CD14-positive monocyte (primary cell): ENCODE data around the gene FDX2. TPM values are rescaled to one million over a fixed set of nuclear protein-coding genes. Genes with fewer than 3 reads are reported as not detected.

Source experiments
- DNase-seq, 3 donors: peaks; one replicate each; pipeline ENCODE4 v3.0.0-alpha.2; 2011 to 2022
- H2AFZ ChIP-seq: 2 replicates; pipeline ENCODE4 v1.6.0; 2012; ENCODE audit warnings: mild to moderate bottlenecking, low read depth, low read length, inconsistent platforms; ENCODE audit not compliant: insufficient read depth, poor library complexity, severe bottlenecking
- H3K27ac ChIP-seq, 2 donors: 1 replicate in 1 of 2; 2 replicates in 1 of 2; pipeline ENCODE4 v1.5.1; 2012 to 2013; ENCODE audit warnings: low read length in 2 of 2, control low read depth in 1 of 2, inconsistent platforms in 1 of 2, low read depth in 1 of 2, mild to moderate bottlenecking in 1 of 2
- H3K27me3 ChIP-seq, 2 donors: one replicate each; pipeline versions ENCODE4 v1.6.0 to v1.6.1; 2011 to 2013; ENCODE audit warnings: low read length in 2 of 2; ENCODE audit not compliant: control insufficient read depth in 2 of 2, insufficient read depth in 2 of 2
- H3K36me3 ChIP-seq, 2 donors: replicated peaks in 1 of 2; 1 replicate in 1 of 2; 2 replicates in 1 of 2; pipeline versions ENCODE4 v1.5.1 to v1.6.1; 2012 to 2013; ENCODE audit warnings: low read length in 2 of 2, control low read depth in 1 of 2, inconsistent platforms in 1 of 2, mild to moderate bottlenecking in 1 of 2; ENCODE audit not compliant: insufficient read depth in 2 of 2, control insufficient read depth in 1 of 2
- H3K4me1 ChIP-seq, 2 donors: 1 replicate in 1 of 2; 2 replicates in 1 of 2; pipeline versions ENCODE4 v1.5.1 to v1.6.1; 2012 to 2013; ENCODE audit warnings: low read length in 2 of 2, control low read depth in 1 of 2, inconsistent platforms in 1 of 2, mild to moderate bottlenecking in 1 of 2, moderate library complexity in 1 of 2; ENCODE audit not compliant: insufficient read depth in 2 of 2, control insufficient read depth in 1 of 2
- H3K4me2 ChIP-seq: replicated peaks from 2 replicates; pipeline ENCODE3; 2012; ENCODE audit warnings: low read length, moderate library complexity, mild to moderate bottlenecking; ENCODE audit not compliant: poor library complexity, severe bottlenecking; ENCODE audit errors: extremely low read depth
- H3K4me3 ChIP-seq, 3 experiments: fragments of 200-600 bp in 1 of 3; sonication (generic) in 1 of 3; replicated peaks in 1 of 3; 1 replicate in 2 of 3; 2 replicates in 1 of 3; pipeline ENCODE4 v1.5.1; 2011 to 2013; ENCODE audit warnings: low read length in 3 of 3, mild to moderate bottlenecking in 3 of 3, control low read depth in 2 of 3, low read depth in 2 of 3, inconsistent platforms in 1 of 3, moderate library complexity in 1 of 3
- H3K79me2 ChIP-seq: 2 replicates; pipeline ENCODE4 v1.6.0; 2012; ENCODE audit warnings: mild to moderate bottlenecking, control low read depth, inconsistent platforms, low read length, moderate library complexity; ENCODE audit not compliant: insufficient read depth
- H3K9ac ChIP-seq: 2 replicates; pipeline ENCODE4 v1.6.0; 2017; ENCODE audit warnings: low read length, mild to moderate bottlenecking; ENCODE audit not compliant: insufficient read depth, poor library complexity, severe bottlenecking
- H3K9me3 ChIP-seq, 2 donors: replicated peaks in 1 of 2; 1 replicate in 1 of 2; 2 replicates in 1 of 2; pipeline versions ENCODE4 v1.5.1 to v1.6.1; 2012 to 2013; ENCODE audit warnings: low read length in 2 of 2, control low read depth in 1 of 2; ENCODE audit not compliant: control insufficient read depth in 1 of 2, insufficient read depth in 1 of 2
- H4K20me1 ChIP-seq: 2 replicates; pipeline ENCODE4 v1.6.0; 2012; ENCODE audit warnings: mild to moderate bottlenecking, low read length, control low read depth, moderate library complexity; ENCODE audit not compliant: insufficient read depth
- H3K27ac Mint-ChIP-seq, 7 donors: one replicate each; pipeline ENCODE4 v1.8.0; 2020; ENCODE audit warnings: mild to moderate bottlenecking in 7 of 7, mixed read lengths in 7 of 7, moderate library complexity in 6 of 7, inconsistent platforms in 2 of 7
- H3K27me3 Mint-ChIP-seq, 3 donors: one replicate each; pipeline ENCODE4 v1.8.0; 2021 to 2022; ENCODE audit warnings: low read depth in 3 of 3, mild to moderate bottlenecking in 3 of 3, mixed read lengths in 3 of 3, moderate library complexity in 3 of 3, inconsistent platforms in 1 of 3
- H3K36me3 Mint-ChIP-seq, 2 donors: one replicate each; pipeline ENCODE4 v1.8.0; 2020; ENCODE audit warnings: mixed read lengths in 2 of 2, inconsistent platforms in 1 of 2, mild to moderate bottlenecking in 1 of 2
- H3K4me1 Mint-ChIP-seq: one replicate; pipeline ENCODE4 v1.8.0; 2020; ENCODE audit warnings: mild to moderate bottlenecking, mixed read lengths
- H3K4me3 Mint-ChIP-seq, 2 donors: one replicate each; pipeline ENCODE4 v1.8.0; 2020; ENCODE audit warnings: mild to moderate bottlenecking in 2 of 2, mixed read lengths in 2 of 2, moderate library complexity in 1 of 2
- H3K9me3 Mint-ChIP-seq, 7 donors: one replicate each; pipeline ENCODE4 v1.8.0; 2020 to 2022; ENCODE audit warnings: mixed read lengths in 7 of 7, mild to moderate bottlenecking in 6 of 7, moderate library complexity in 6 of 7, inconsistent platforms in 2 of 7
- CTCF ChIP-seq: fragments of 200-600 bp; IDR thresholded peaks from one replicate; pipeline ENCODE4 v1.8.0; 2022; ENCODE audit warnings: antibody characterized with exemption, mild to moderate bottlenecking
- WGBS: methylation state at CpG from one replicate; pipeline ENCODE4 v1.1.5; 2013; ENCODE audit warnings: missing lambda C conversion rate; ENCODE audit not compliant: insufficient coverage; 5-methylcytosine and 5-hydroxymethylcytosine counted together
- intact Hi-C, 2 donors: fragments of 100-400 bp; cut with micrococcal nuclease; formaldehyde crosslinking; loops; one replicate each; pipeline versions ENCODE4 v1.15.0 to v1.15.1; 2023
- polyA plus RNA-seq, 3 donors: library from polyadenylated mRNA; depleted of rRNA in 1 of 3; unstranded in 2 of 3; stranded (reverse) in 1 of 3; fragments of 300-500 nt in 2 of 3; fragments of >200 nt in 1 of 3; fragmentation: Illumina TruSeq in 2 of 3; gene quantifications; 1 replicate in 2 of 3; 2 replicates in 1 of 3; pipeline ENCODE4 v1.2.3, GENCODE V29; 2012 to 2021

FDX2 gene
- polyA plus RNA-seq, 3 donors: 5.5 to 6.8 (median 6.7) TPM

DNA sequence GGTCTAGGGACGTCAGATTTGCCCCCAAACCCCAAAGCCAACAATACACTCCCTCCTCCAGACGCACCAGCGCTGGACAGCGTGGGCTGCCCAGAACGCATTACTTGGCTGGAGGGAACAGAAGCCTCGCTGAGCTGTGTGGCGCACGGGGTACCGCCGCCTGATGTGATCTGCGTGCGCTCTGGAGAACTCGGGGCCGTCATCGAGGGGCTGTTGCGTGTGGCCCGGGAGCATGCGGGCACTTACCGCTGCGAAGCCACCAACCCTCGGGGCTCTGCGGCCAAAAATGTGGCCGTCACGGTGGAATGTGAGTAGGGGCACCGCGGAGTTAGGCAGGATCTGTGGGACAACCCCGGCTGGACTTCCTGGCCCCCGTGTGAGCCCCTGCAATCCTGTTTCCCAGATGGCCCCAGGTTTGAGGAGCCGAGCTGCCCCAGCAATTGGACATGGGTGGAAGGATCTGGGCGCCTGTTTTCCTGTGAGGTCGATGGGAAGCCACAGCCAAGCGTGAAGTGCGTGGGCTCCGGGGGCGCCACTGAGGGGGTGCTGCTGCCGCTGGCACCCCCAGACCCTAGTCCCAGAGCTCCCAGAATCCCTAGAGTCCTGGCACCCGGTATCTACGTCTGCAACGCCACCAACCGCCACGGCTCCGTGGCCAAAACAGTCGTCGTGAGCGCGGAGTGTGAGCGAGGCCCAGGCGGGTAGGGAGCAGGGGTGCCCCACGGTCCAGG, 22.0 kb downstream of the FDX2 start:
- Histone ChIP-seq H3K4me2 (peak overlapping the region; percentile 78), H3K27me3 (peaks cover 37 to 75% of the 10 kb centered on the region in 2 donors)

More for the DNA sequence above, 22.0 kb downstream of the FDX2 start:
- no peak for DNase-seq
- no peak for TF ChIP-seq CTCF
- peak overlapping the region; percentile 6 to 94 for H3K4me3 Mint-ChIP-seq
- peak overlapping the region in 1 of 3 experiments; percentile 74 for H3K4me3 ChIP-seq
- intact Hi-C loops: no loop called here
- no peaks in the 10 kb centered on the region for H3K79me2 ChIP-seq
- peaks cover 6 to 22% of the 10 kb centered on the region in 2 donors for H3K9me3 ChIP-seq
- H3K36me3 ChIP-seq: no peaks in the 10 kb centered on the region
- H3K27ac ChIP-seq: no peak overlapping the region
- peaks cover 11% of the 10 kb centered on the region for H4K20me1 ChIP-seq
- peaks cover 61% of the 10 kb centered on the region for H3K4me1 Mint-ChIP-seq
- peaks cover 0 to 52% (median 26%) of the 10 kb centered on the region in 7 donors for H3K9me3 Mint-ChIP-seq
- 47% methylated on average over 49 of the region's 49 CpGs for WGBS
- H3K9ac ChIP-seq: no peak overlapping the region
- no peak overlapping the region for H2AFZ ChIP-seq
- peaks cover 80 to 94% (median 84%) of the 10 kb centered on the region in 3 donors for H3K27me3 Mint-ChIP-seq
- H3K36me3 Mint-ChIP-seq: peaks cover 17 to 20% of the 10 kb centered on the region in 2 donors
- H3K4me1 ChIP-seq: peaks cover 71 to 74% of the 10 kb centered on the region in 2 donors
- no peak overlapping the region for H3K27ac Mint-ChIP-seq
